Activated CD4-positive, alpha-beta T cell treated with anti-CD3 and anti-CD28 coated beads, Interleukin-2, Interleukin-6, amounts not matched to agents 100 ng/mL and 50 ng/mL, durations not matched to agents 16 hours and 8 hours (primary cell): Measurements from ENCODE around the gene MB.
"Not testable (repeated sequence)": the region's sequence is repeated elsewhere in the genome, so short reads cannot be mapped to it uniquely, and the experiment has no call there.

Experiments used
- DNase-seq: peaks from one replicate; pipeline ENCODE4 v3.0.0-alpha.2; 2020

The MB gene

DNA sequence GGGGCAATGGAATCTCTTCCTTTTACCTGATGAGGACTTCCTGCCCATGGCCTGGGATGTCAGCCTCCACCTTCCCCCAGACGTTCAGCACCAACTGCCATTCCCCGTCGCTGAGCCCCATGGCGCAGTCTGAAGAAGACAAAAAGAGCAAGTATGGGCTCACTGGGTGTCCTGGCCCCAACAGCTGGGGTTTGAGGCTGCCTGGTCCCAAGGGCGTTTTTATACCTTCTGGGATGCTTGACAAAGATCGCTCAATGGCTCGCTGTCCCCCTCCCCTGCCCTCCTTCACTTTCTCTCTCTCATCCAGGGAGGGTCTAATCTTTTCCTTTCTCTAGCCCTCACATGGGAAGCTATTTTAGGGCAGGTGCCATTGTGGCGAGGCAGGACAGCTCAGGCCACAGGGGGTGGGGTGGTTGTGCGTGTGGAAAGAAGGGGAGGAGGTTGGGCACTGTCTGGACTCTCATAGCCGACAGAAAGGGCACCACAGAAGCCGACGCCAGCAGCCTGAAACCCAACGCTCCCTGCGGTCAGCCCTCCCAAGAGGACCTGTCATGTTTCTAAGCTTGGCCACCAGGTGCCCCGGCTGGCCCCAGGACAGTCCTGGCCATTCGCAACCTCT is at the start of gene MB:
MB (minus strand) TSS at position 193 of the 619 bp plus-strand sequence; CDS start at position 121, 72 bp downstream.
- no peak for DNase-seq

DNA sequence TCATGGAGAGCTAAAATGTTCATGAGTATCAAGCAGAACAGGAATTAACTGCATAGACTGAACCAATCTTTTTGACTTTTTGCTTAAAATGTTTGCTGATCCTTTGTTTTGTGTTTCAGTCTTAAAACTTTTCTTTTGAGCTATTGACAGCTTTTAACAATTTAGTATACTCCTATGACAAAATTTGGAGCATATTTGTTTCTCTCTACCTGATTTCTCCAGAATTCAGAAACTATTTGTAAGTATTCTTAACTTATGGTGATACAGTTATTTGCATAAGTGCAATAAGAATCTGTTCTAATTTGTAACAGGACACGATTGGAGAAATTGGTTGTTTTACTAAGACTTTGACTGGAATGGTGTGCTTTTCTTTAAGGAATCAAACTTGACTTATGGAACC is 49.6 kb upstream of the MB start:
- not testable (repeated sequence) for DNase-seq

DNA sequence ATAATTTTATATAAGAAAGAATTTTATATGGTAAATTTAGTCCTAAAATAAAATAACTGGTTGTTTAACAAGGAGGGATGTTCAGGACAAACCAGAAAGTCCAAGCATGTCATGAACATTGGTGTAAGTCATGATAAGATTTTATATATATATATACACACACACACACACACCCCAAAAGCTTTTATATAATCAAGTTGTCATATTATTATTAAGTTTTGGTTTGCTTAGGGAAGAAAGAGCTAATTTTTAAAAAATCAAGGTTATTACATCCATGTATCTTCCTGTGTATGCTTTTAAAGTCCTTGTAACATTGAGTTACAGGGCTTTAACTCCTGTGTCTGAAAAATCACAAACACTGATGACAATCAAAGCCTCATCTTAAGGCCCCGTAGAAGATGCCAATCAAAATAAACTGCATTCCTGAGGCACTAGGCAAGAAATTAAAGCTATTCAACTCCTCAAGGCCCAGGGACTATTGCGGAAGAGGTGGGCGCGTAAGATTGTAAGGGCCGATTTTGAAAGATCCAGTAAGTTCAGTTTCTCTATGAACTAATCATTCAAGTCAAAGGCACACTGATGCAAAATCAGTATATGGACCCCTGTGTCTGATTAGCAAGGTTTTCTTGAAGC is 47.9 kb upstream of the MB start:
- no peak for DNase-seq

DNA sequence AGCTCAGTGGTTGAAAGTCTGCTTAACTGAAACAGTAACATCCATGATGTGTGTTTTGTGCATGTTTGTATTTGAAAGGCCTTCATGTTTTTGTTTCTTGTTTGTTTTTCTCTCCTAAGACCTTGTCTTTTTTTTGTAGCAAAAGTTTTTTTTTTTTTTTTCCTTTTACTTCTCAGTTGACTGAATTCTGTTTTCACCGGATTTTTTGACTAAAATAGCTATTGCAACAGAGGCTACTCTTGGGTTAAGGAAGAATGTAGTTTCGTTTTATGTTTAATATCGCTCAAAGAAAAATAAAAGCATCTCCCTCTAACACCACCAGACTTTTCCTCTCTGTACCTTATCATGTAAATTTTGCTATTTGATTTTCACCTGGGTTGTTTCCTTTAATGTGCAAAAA is 46.2 kb upstream of the MB start:
- no peak for DNase-seq

DNA sequence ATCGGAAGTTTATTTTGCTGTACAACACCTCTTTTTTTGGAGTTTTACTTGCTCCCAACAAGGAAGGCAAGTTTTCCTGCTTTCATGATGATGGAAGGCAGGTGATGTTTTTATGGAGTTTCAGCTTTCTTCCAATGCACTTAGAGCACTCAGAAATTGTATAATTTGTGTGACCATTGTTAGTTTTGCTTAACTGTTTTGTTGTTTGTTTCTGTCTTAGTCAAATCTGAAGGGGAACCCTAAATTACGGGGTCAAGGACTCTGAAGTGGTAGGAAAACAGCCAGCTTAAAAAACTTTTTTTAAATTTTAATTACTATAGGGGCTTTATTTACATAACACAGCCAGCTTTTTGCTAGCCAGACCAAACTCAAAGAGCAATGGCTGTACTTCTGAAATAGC is 45.8 kb upstream of the MB start:
- no peak for DNase-seq

DNA sequence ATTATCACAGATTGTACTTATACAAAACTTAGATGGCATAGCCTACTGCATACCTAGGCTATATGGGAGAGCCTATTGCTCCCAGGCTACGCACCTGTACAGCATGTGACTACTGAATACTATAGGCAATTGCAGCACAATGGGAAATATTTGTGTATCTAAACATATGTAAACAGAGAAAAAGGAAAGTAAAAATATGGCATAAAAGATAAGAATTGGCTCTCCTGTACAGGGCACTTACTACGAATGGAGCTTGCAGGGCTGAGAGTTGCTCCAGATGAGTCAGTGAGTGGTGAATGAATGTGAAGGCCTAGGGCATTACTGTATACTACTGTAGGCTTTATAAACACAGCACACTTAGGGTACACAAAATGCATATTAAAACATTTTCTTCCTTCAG is 44.3 kb upstream of the MB start:
- peak; percentile 32 for DNase-seq

DNA sequence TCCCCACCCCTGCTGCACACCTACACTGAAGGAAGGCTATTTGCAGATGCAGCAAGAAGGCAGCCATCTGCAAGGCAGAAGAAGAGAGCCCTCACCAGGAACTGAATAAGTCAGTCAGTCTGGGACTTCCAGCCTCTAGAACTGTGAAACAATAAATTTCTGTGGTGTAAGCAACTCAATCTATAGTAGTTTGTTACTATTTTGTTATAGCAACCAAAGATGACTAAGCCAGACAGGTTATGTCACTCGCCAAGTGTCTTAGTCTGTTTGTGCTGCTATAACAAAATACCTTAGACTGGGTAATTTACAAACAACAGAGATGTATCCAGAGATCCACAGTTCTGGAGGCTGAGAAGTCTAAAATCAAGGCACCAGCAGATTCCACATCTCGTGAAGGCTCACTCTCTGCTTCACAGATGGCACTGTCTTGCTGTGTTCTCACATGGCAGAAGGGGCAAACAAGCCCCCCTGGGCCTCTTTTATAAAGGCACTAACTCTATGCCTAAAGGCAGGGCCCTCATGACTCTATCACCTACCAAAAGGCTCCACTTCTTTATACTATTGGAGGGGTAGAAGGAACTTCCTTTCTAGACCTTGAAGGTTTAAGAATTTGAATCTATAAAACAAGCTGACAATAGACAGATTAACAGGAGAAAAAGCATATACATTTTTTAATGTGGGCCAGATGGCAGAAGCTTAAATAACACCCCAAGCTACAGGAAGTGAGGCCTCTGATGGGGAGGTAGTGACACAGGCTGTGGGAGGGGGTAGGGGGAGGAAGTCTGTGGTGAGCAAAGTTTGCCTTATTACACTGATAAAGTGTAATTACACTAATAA is 43.4 kb upstream of the MB start:
- DNase-seq: peak; percentile 37

DNA sequence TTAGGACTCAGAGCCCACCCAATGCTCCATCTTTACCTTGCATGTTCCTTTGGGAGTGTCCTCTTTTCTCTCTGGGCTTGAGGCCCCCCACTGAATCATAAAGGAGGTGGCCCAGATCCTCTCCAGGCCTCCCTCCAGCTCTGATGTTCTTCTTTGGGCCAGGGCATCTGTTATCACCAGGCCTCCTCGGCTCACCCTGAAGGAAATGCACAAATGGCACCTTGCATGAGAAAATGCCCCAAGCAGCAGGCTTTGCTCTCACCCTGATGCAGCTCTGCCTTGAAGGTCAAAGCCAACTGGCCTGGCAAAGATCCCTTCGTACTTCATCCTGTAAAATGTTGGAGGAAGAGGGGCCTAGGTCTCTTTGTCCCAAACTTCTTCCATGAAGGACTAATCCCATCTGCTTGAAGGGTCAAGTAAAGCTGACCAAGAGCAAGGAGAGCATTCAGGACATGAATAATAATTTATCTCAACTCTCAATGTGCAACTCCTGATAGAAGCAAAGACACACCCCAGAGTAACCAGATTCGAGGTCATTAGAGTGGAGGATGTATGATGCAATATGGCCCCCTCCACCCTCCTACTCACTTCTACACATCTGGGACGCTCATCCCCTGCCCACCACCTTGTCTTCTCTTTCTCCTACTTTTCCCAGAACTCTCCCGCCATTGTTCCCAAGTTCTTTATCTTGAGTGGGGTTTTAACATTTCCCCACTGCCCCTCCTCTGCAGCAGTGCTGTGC is 40.6 kb upstream of the MB start:
- DNase-seq: no peak

DNA sequence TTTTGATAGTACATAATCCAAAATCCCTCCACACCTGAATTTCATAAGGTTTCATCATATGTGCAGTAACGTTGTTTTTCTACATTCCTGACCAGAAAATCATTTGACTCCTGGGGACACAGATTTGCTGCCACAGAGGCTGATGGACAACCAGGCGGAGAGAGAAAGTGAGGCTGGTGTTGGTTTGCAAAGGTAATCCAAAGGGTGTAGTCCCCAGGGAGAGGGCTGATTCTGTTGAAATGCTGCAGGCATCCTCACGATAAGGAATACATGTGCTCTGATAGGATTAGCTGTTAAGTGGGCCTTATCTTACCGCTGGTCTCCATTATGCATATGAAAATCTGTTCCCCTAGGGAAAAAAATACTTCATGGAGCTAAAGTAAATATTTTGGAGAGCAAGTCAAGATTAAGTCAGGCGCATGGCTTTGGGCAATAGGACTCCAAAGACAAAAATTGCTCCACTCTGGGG is 39.2 kb upstream of the MB start:
- no peak for DNase-seq

DNA sequence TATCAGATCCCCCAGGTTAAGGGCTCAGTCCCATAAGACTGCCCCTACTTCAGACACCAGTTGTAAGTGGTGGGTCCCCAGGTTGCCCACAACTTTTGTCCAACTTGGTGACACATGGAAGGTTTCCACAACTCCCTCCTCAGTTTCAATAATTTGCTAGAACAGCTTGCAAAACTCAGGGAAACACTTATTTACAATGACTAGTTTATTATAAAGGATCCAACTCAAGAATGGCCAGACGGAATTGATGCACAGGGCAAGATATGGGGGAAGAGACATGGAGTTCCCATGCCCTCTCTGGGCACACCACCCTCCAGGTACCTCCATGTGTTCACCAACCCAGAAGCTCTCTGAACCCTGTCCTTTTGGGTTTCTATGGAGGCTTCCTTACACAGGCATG is 36.7 kb upstream of the MB start:
- DNase-seq: no peak

DNA sequence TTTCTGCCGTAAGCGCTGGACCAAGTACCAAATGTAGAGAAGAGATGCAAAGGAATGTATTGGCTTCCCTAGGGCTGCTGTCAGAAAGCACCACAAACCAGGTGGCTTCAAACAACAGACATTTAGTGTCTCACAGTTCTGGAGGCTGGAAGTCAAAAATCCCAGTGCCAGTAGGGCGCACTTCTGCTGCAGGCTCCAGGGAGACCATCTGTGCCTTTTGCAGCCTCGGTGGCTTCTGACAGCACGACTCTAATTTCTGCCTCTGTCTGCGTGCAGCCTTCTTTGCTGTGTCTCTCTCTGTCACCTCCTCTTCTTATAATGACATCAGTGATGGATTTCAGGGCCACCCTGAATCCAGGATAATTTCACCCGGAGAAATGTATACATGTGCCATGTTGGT is 34.0 kb upstream of the MB start:
- no peak for DNase-seq

DNA sequence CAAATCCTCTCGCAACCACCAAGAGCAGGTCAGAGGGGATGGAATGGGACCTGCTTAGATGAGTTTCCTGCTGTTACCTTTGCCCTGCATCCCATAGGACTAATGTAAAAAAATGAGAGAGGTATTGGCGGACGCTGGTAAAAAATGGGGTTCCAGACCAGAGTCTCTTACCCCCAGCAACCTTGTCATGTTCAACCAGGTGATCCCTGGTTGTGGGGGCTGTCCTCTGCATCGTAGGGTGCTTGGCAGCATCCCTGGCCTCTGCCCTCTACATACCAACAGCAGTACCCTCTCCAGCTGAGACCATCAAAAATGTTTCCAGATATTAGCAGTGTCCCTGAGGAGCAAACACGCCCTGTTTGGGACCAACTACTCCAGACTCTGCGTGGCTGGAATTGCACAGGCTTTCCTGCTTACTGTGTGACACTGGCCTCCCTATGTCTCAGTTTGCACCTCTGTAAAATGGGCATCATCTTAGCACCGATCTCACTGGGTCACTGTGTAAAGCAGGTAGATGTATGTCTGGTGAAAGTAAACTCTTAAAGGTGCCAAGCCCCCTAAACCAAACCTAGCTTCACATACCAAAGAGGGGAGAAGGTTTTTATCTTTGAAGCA is 32.6 kb upstream of the MB start:
- no peak for DNase-seq

DNA sequence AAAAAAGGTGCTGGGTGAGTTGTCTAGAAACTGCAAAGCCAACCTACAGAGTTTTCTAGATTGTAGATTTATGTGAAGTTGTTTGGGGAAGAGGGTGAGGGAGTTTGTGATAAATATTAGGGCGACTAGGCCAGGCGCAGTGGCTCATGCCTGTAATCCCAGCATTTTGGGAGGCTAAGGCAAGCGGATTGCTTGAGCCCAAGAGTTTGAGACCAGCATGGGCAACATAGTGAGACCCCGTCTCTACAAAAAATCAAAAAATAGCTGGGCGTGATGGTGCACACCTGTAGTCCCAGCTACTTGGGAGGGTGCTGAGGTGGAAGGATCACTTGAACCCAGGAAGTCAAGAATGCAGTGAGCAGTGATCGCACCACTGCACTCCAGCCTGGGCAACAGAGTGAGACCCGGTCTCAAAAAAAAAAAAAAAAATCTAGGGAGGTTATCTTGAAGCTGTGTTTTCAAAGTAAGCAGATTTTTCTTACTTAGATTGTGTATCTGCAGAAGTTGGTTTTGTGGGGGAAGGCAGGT is 32.0 kb upstream of the MB start:
- no peak for DNase-seq

DNA sequence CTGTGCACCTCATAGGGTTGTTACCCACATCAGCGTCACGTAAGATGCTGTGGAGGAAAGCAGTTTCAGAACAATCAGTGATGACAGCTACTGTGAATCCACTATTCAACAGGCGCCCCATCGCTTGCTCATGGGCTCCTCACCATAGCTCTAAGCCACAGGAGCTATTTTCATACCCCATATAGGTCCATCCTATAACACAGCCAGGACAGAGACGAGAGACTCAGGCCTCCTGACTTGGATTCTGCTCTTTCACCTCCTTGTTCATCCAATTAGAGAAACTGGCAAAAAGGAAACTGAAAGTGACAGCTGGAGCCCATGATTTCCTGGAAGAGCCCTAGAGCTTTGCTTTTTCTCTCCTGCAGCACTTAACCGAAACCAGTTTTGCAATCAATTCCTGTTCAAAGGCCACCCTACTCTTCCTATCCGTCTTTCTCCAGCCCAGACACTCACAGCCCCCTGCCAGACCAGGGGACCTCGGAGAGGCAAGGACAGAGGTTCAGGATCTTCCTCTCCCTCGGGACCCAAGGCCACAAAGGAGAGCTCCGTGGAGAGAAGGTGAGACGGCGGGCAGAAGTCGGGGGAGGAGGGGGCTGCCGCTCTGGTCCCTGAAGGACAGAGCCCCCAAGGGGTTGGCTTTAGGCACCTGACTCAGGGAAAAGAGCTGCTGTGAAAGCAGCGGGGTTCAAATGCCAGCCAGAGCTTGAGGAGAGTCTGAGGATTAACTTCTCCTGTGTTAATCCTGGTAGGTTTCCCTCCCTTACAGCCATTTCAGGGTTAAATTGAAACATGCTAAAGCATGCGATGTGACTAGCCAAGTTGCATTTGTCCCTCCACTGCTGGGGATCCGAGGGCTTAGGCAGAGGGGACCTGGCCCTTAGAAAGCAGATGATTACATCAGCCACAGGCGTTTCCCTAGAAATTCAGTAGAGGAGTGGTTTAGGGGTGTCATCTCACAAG is 31.2 kb upstream of the MB start, which contains the start of gene APOL6:
APOL6 (plus strand) TSS at position 381 of the 960 bp plus-strand sequence. CDS start 7,980 bp downstream, outside the sequence.
- DNase-seq: peak; percentile 88

DNA sequence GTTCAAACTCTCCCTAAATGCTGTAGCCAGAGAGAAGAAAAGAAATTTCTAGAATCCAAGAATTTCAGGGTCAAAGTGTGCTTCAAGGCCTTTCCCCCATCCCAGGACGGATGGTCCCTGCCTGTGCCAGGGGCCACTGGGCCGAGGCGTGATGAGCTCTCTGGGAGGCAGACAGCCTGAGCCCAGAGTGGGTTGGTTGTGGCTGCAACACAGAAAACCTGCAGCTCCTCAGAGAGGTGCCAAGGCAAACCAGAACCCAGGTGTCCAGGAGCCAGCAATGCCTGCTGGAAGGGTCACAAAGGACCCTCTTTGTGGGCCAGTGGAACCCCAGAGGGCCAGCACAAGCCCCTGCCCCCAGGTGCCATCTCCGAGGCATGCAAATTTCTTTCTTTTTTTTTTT is 28.5 kb upstream of the MB start:
- no peak for DNase-seq

DNA sequence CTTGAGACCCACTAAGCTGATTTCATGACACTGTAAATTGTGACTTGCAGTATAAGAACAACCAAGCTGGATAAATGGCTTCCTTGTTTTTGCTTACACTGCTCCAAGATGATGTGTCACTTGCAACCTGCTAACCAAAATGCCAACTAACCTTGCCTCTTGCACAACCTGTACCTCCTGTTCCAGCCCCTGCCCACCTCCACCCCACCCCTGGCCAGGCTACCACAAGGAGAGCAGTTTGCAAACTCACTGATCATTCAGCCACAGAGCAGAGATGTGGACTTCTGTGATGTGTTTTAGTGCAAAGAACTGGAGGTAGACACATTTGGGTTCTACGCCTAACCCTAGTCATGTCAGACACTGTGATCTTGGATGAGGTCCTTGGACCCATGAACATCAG is 26.9 kb upstream of the MB start:
- no peak for DNase-seq

DNA sequence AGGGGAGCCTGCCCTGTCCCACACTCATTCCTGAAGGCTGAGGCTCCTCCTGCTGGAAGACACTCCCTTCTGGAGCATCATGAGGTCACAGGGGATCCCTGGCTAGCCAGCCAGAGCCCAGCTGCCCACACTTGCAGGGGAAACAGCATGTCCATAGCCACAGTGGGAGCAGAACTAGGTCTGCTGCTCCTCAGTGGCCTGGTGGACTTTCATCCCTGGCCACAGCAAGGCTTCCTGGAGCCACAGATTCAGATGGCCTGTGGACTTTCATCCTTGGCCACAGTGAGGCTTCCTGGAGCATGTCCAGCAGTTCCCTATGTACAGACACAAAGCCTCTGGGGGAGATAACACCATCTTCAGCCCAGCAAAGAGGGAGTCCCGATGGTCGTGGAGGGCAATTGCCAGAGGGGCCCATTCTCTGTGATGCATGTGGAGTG is 25.2 kb upstream of the MB start:
- DNase-seq: no peak

DNA sequence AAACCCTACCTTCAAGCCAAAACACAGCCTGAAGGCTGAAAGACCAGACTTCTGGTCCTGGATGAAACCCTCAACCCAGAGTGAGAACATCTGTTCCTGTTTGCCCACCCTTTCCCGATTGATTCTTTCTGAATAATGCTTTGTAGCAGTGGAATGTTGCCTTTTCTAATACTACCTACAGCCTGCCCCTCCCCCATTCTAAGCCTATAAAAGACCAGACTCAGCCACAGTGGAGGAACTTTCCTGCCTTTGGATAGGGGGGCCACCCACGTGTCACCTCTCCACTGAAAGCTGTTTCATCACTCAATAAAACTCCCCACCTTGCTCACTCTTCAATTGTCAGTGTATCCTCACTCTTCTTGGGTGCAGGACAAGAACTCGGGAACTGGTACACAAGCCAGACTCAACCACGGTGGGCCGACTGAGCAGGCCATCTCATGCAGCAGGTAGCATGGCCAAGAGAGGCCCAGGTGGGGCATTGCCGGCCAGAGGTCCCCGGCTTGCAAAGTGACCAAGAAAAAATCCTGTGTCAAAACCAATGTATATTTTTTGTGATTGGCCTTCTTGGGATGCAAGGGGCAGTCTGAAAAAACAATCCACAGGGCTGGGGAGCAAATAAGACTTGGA is 24.5 kb upstream of the MB start:
- no peak for DNase-seq

DNA sequence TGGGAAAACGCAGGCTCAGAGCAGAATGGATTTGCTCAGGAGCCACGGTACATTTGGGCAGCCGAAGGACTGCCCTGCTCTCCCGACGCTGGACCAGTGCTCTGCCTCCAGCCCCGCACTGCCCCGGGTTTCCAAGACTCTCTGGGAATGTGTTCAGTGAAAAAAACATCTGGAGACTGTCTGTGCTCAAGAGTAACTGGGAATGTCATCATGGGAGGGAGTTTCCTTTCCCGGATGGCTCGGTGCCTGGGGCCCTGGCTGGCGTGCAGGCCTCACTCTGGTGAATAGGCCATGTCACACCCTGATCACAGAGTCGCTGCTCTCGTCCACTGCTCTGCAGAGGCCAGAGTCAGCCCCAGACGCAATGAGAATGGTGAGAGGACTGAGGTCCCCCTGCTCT is 21.3 kb upstream of the MB start:
- DNase-seq: no peak

DNA sequence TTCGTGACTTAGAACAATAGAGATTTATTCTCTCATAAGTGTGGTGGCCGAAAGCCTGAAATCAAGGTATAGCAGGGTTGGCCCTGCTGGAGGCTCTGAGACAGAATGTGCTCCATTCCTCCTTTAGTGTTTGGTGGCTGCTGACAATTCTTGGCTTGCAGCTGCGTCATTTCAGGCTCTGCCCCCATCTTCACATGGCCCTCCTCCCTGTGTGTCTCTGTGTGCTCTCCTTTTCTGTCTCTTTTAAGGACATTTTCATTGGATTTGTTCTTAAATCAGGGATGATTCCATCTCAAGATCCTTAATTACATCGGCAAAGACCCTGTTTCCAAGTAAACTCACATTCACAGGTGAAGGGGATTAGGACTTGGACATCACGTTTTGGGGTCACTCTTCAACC is 20.9 kb upstream of the MB start:
- no peak for DNase-seq

DNA sequence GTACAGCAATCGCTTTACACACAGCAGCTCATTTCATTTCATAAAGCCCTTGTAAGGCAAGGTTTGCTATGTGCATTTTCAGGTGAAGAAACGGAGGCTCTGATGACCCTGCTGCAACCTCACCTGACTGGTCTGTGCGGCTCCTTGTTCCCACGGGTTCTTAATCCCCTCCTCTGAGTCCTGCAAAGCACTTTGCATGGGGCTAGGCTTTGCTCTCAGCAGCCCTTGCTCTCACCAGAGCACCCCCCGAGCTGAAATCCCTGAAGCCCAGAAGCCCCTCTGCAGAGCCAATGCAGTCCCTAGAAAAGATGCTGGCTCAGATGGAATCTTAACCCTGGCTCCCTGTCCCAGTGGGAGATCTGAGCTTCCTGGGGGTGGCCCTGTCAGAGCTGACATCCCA is 20.1 kb upstream of the MB start:
- DNase-seq: no peak
